ENCODE data around the gene DTYMK. TPM values are rescaled to one million over a fixed set of nuclear protein-coding genes. Genes with fewer than 3 reads are reported as not detected.
A peak's percentile ranks its signal among the peaks of the same experiment; 100 is the strongest.

The DTYMK gene
- total and polyA plus RNA-seq, 10 of the 15 experiments (the other 5 are each of a cell fraction or from before 2014, with no cell fraction given) = 7.0 to 220 (median 59.3) TPM

GRCh38 chr2:241659150-241659739 is 27.4 kb downstream of the DTYMK start:
- peak; percentile 88 for FAIRE-seq
- SMC1A ChIA-PET (ENCODE audit: uncharacterized antibody, unreplicated experiment) = interaction anchor here (1.1 to 2.2 kb wide), 5 partner anchors 12 to 441 kb away, joined by 3 to 6 read pairs (median 3); no protein-coding TSS in a partner anchor
- TF ChIP-seq HSF1 (IDR thresholded peaks at IDR 0.05; ENCODE audit: low read depth, low read length) (no peak), EP300 (IDR thresholded peaks at IDR 0.05; ENCODE audit: borderline replicate concordance in 1 of 2, control insufficient read depth in 1 of 2, low read depth in 2 of 2, low read length in 2 of 2) (no peak), E2F8 (IDR thresholded peaks at IDR 0.05; ENCODE audit: low read depth, partially characterized antibody) (no peak), RBBP5 (conservative IDR thresholded peaks at IDR 0.05) (no peak), USF2 (IDR thresholded peaks at IDR 0.05; ENCODE audit: borderline replicate concordance, low read depth, low read length) (no peak), RB1 (IDR thresholded peaks at IDR 0.05; ENCODE audit: borderline replicate concordance) (no peak), RUNX3 (IDR thresholded peaks at IDR 0.05; ENCODE audit: low read length) (0 out of 2 replicates have a peak, but pooled peaks have one; percentile 10), ZBTB11 (CRISPR knock-in tag; IDR thresholded peaks at IDR 0.05) (no peak), IKZF1 (conservative IDR thresholded peaks at IDR 0.05) (no peak), NRF1 (conservative IDR thresholded peaks at IDR 0.05; ENCODE audit: low read depth, low read length) (no peak), JUND (IDR thresholded peaks at IDR 0.05; ENCODE audit: low read depth, low read length) (no peak), IKZF2 (IDR thresholded peaks at IDR 0.05) (no peak)

More at GRCh38 chr2:241659150-241659739, 27.4 kb downstream of the DTYMK start:
- ChIA-PET CTCF (interaction anchor here (0.7 to 2.1 kb wide), 8 partner anchors 11 to 440 kb away, joined by 3 to 7 read pairs (median 4); no protein-coding TSS in a partner anchor), RAD21 (ENCODE audit: unreplicated experiment) (interaction anchor here (0.7 to 1.7 kb wide), 3 partner anchors 219 to 581 kb away, joined by 3 to 5 read pairs (median 3); no protein-coding TSS in a partner anchor), POLR2A (interaction anchor here (1.4 kb wide), 1 partner anchor 75 kb away, joined by 3 read pairs; the partner anchor contains the start of gene D2HGDH)
- peak; percentile 74 for ATAC-seq
- Histone ChIP-seq H3K79me2 (ENCODE audit: control insufficient read depth, insufficient read depth, low read length) (no peaks in the 10 kb centered on the region), H3K9ac (ENCODE audit: control insufficient read depth, insufficient read depth, low read length) (no peak overlapping the region), H3K4me3 (no peak overlapping the region), H3K4me1 (ENCODE audit: control insufficient read depth, insufficient read depth, low read length) (no peaks in the 10 kb centered on the region), H3K9me3 (replicated peaks; ENCODE audit: control insufficient read depth, insufficient read depth, low read length) (no peaks in the 10 kb centered on the region), H4K20me1 (ENCODE audit: control insufficient read depth, insufficient read depth) (no peaks in the 10 kb centered on the region), H3K27ac (ENCODE audit: control insufficient read depth, insufficient read depth) (no peak overlapping the region), H3K27me3 (replicated peaks in 1 of 2; ENCODE audit: control insufficient read depth in 2 of 2, insufficient read depth in 2 of 2, low read length in 1 of 2) (no peaks in the 10 kb centered on the region), H3K4me2 (ENCODE audit: control insufficient read depth, insufficient read depth) (no peak overlapping the region), H2AFZ (ENCODE audit: control insufficient read depth, low read depth, low read length) (no peak overlapping the region), H3K36me3 (ENCODE audit: control insufficient read depth in 2 of 2, insufficient read depth in 2 of 2, low read length in 1 of 2) (peaks cover 12 to 32% of the 10 kb centered on the region in 2 experiments; a peak in 3 of 4 replicates)
- no peak for DNase-seq (ENCODE audit: low read depth, low spot score)
- no TSS peak for BruUV-seq (replicated peaks)
- WGBS (ENCODE audit: insufficient coverage, insufficient replicate concordance, low lambda C conversion rate, missing lambda C conversion rate) = 92% methylated on average over 26 of the region's 26 CpGs
- intact Hi-C loops (cut with micrococcal nuclease; ENCODE audit: unreplicated experiment) (no loop called here), in situ Hi-C loops (cut with MboI) (loop anchor here (10.0 kb wide), 1 partner anchor 804 kb away; no protein-coding TSS in a partner anchor)

All from GM12878 (cell line).